Lower leg skin (tissue), 3 donors: ENCODE data around the gene PLEKHM3.

Experiments
- POLR2A ChIP-seq, 2 donors: fragments of 450-650 bp; IDR thresholded peaks; one replicate each; pipeline ENCODE4 v1.6.1; 2016 to 2017; ENCODE audit warnings: antibody characterized with exemption in 2 of 2, mild to moderate bottlenecking in 1 of 2, moderate library complexity in 1 of 2
- TF ChIP-seq, protein P1 (sequence below), 3 donors: fragments of 450-650 bp; IDR thresholded peaks; one replicate each; pipeline ENCODE4 v1.5.1; 2016; ENCODE audit warnings: antibody characterized with exemption in 3 of 3, mild to moderate bottlenecking in 3 of 3, moderate library complexity in 2 of 3

DNA sequence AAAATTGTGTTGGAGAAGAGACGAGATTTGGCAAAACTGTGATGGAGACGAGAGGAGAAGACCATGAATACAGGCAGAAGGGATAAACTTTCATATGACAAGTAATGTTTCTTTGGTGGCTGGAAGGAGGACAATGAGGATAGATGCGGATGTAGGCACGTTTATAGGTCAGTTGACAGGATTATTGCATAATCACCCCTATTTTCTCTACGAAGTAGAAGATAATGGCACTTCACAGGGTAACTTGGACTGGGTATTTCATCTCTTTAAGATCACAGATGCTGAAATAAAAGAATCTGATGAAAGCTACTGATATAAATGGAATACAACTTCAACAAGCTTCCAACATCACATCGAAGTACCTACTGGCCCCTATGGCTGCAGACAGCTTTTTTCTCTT, 81.0 kb downstream of the PLEKHM3 start:
- TF ChIP-seq POLR2A (IDR thresholded peaks at IDR 0.05), result no peak
- TF ChIP-seq, protein P1, sequence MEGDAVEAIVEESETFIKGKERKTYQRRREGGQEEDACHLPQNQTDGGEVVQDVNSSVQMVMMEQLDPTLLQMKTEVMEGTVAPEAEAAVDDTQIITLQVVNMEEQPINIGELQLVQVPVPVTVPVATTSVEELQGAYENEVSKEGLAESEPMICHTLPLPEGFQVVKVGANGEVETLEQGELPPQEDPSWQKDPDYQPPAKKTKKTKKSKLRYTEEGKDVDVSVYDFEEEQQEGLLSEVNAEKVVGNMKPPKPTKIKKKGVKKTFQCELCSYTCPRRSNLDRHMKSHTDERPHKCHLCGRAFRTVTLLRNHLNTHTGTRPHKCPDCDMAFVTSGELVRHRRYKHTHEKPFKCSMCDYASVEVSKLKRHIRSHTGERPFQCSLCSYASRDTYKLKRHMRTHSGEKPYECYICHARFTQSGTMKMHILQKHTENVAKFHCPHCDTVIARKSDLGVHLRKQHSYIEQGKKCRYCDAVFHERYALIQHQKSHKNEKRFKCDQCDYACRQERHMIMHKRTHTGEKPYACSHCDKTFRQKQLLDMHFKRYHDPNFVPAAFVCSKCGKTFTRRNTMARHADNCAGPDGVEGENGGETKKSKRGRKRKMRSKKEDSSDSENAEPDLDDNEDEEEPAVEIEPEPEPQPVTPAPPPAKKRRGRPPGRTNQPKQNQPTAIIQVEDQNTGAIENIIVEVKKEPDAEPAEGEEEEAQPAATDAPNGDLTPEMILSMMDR (IDR thresholded peaks at IDR 0.05), result no peak
